Peyer's patch (tissue), 4 donors: ENCODE measurements around the gene SH3BGRL. TPM values are rescaled to one million over a fixed set of nuclear protein-coding genes. Genes with fewer than 3 reads are reported as not detected.
"Not testable (repeated sequence)": the region's sequence is repeated elsewhere in the genome, so short reads cannot be mapped to it uniquely, and the experiment has no call there.

Source experiments
- DNase-seq, 3 donors: peaks; one replicate each; pipeline ENCODE4 v3.0.0-alpha.2; 2017 to 2019
- H3K27ac ChIP-seq, 4 donors: fragments of 200-600 bp; sonication (generic); one replicate each; pipeline ENCODE4 v1.5.1; 2016 to 2019
- H3K27me3 ChIP-seq, 2 donors: fragments of 200-600 bp; sonication (generic); one replicate each; pipeline ENCODE4 v1.5.1; 2019
- H3K36me3 ChIP-seq, 3 donors: fragments of 200-600 bp; sonication (generic); one replicate each; pipeline ENCODE4 v1.5.1; 2016 to 2019
- H3K4me1 ChIP-seq, 4 donors: fragments of 200-600 bp; sonication (generic); one replicate each; pipeline ENCODE4 v1.5.1; 2016 to 2019
- H3K4me3 ChIP-seq, 4 donors: fragments of 200-600 bp; sonication (generic); 1 replicate in 3 of 4; 2 replicates in 1 of 4; pipeline ENCODE4 v1.5.1; 2016 to 2019; ENCODE audit warnings: mild to moderate bottlenecking in 1 of 4
- H3K9me3 ChIP-seq, 4 donors: fragments of 200-600 bp; sonication (generic); one replicate each; pipeline ENCODE4 v1.5.1; 2016 to 2019; ENCODE audit warnings: mild to moderate bottlenecking in 1 of 4
- CTCF ChIP-seq, 6 experiments: fragments of 450-650 bp in 4 of 6; fragments of 200-600 bp in 2 of 6; sonication (generic) in 1 of 6; IDR thresholded peaks; one replicate each; pipeline ENCODE4 v1.5.1; 2017 to 2019; ENCODE audit warnings: antibody characterized with exemption in 6 of 6, mild to moderate bottlenecking in 3 of 6, moderate library complexity in 1 of 6
- POLR2A ChIP-seq, 2 donors: fragments of 450-650 bp; IDR thresholded peaks; one replicate each; pipeline ENCODE4 v1.5.1; 2017; ENCODE audit warnings: antibody characterized with exemption in 2 of 2, mild to moderate bottlenecking in 2 of 2, moderate library complexity in 2 of 2
- total RNA-seq, 4 donors: library from RNA; depleted of rRNA; stranded (reverse); fragments of >200 nt; gene quantifications; one replicate each; pipeline ENCODE4 v1.1.0, GENCODE V29; 2016

SH3BGRL gene
- total RNA-seq, 4 donors from 2014 or later, result 44.9 to 139 (median 69.2) TPM

DNA sequence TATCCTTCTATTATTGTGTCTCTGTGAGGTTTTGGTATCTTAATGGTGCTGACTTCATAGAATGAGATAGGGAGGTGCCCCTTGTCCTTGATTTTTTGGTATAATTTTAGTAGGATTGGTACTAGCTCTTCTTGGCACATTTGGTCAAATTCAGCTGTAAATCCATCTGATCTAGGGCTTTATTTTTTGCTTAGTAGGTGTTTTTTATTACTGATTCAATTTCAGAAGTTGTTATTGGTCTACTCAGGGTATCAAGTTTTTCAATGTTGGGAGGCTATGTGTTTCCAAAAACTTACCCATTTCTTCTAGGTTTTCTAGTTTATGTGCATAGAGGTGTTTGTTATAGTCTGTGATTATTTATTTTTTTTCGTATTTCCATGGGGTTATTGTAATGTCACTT is 103.3 kb downstream of the SH3BGRL start:
- H3K27ac ChIP-seq, result no peak overlapping the region

GRCh38 chrX:81308086-81308829 is 106.4 kb downstream of the SH3BGRL start:
- H3K27me3 ChIP-seq, result no peaks in the 10 kb centered on the region
- no peaks in the 10 kb centered on the region for H3K4me1 ChIP-seq
- no peak for DNase-seq
- TF ChIP-seq CTCF (IDR thresholded peaks at IDR 0.05) (no peak), POLR2A (IDR thresholded peaks at IDR 0.05) (no peak)
- no peak overlapping the region for H3K4me3 ChIP-seq
- no peaks in the 10 kb centered on the region for H3K9me3 ChIP-seq
- no peaks in the 10 kb centered on the region for H3K36me3 ChIP-seq
- no peak overlapping the region for H3K27ac ChIP-seq

More for the DNA sequence above, 103.3 kb downstream of the SH3BGRL start:
- Histone ChIP-seq H3K4me1 (no peaks in the 10 kb centered on the region), H3K9me3 (no peaks in the 10 kb centered on the region), H3K27me3 (no peaks in the 10 kb centered on the region), H3K4me3 (no peak overlapping the region), H3K36me3 (no peaks in the 10 kb centered on the region)
- no peak for DNase-seq
- TF ChIP-seq POLR2A (IDR thresholded peaks at IDR 0.05) (no peak), CTCF (IDR thresholded peaks at IDR 0.05) (no peak)

DNA sequence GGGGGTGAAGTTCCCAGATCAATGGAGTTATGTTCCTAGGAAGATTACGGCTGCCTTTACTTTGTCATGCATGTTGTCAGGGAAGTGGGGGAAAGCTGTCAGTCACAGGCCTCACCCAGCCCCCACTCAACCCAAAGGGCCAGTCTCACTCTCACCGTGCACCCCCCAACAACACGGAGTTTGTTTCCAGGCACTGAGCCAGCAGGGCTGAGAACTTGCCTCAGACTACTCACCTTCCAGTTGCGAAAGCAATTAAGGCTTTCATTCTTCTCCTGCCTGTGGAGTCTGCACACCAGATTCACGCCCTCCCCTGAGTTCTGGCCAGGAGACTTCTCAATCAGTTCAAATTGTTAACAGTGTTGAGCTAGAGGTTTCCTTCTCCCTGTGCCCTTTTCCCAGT is 114.3 kb downstream of the SH3BGRL start:
- no peak overlapping the region for H3K27ac ChIP-seq
- no peaks in the 10 kb centered on the region for H3K36me3 ChIP-seq
- TF ChIP-seq CTCF (IDR thresholded peaks at IDR 0.05) (no peak), POLR2A (IDR thresholded peaks at IDR 0.05) (no peak)
- no peak for DNase-seq
- no peaks in the 10 kb centered on the region for H3K27me3 ChIP-seq
- H3K4me1 ChIP-seq, result no peaks in the 10 kb centered on the region
- H3K4me3 ChIP-seq, result no peak overlapping the region
- no peaks in the 10 kb centered on the region for H3K9me3 ChIP-seq

DNA sequence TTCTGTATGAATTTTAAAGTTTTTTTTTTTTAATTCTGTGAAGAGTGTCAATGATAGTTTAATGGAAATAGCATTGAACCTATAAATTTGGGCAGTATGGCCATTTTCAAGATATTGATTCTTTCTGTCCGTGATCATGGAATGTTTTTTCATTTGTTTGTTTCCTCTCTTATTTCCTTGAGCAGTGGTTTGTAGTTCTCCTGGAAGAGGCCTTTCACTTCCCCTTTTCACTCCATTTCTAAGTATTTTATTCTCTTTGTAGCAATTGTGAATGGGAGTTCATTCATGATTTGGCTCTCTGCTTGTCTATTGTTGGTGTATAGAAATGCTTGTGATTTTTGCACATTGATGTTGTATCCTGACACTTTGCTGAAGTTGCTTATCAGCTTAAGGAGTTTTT is 129.8 kb downstream of the SH3BGRL start:
- H3K9me3 ChIP-seq, H3K27ac ChIP-seq, DNase-seq, H3K36me3 ChIP-seq, H3K4me1 ChIP-seq, H3K4me3 ChIP-seq, H3K27me3 ChIP-seq: not testable (repeated sequence)

- no peaks in the 10 kb centered on the region for H3K27me3 ChIP-seq
- no peak for TF ChIP-seq POLR2A (IDR thresholded peaks at IDR 0.05)
- TF ChIP-seq CTCF (IDR thresholded peaks at IDR 0.05), result no peak
- H3K9me3 ChIP-seq, result no peaks in the 10 kb centered on the region
- H3K4me1 ChIP-seq, result no peaks in the 10 kb centered on the region
- no peak overlapping the region for H3K27ac ChIP-seq
- no peak for DNase-seq
- no peak overlapping the region for H3K4me3 ChIP-seq
- H3K36me3 ChIP-seq, result no peaks in the 10 kb centered on the region
Measured at GRCh38 chrX:81336455-81337152, 134.7 kb downstream of the SH3BGRL start.

DNA sequence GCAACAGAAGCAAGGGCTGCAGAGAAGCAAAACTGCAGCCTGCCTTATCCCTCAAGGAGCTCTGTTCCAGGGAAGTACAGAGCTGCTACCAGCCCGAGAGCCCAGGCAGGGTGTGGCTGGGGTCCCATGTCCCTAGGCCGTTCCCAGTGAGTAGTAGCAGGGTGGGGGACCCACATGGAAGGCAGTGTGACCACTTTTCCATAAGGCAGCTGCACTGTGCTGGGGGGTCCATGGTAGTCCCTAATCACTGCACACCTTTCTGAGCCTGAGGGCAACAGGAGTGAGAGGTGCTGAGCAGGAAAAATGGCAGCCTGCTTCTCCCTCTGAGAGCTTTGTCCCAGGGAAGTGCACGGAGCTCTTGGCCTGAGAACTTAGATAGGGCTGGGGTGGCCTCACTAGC is 135.9 kb downstream of the SH3BGRL start:
- Histone ChIP-seq H3K9me3 (no peaks in the 10 kb centered on the region), H3K4me1 (no peaks in the 10 kb centered on the region), H3K27ac (no peak overlapping the region), H3K36me3 (no peaks in the 10 kb centered on the region), H3K4me3 (no peak overlapping the region), H3K27me3 (no peaks in the 10 kb centered on the region)
- TF ChIP-seq CTCF (IDR thresholded peaks at IDR 0.05), result no peak
- TF ChIP-seq POLR2A (IDR thresholded peaks at IDR 0.05), result no peak
- DNase-seq, result no peak
